ENCODE results near the gene BTBD2.

Gene BTBD2

GRCh38 chr19:2050991-2051772 lies 35.7 kb upstream of the BTBD2 start, which contains the start of gene MKNK2:
TSS of gene MKNK2 (minus strand) at chr19:2051244. CDS start at chr19:2050851, 393 bp downstream.
- DNase-seq (ENCODE audit: low spot score), result no peak

DNA sequence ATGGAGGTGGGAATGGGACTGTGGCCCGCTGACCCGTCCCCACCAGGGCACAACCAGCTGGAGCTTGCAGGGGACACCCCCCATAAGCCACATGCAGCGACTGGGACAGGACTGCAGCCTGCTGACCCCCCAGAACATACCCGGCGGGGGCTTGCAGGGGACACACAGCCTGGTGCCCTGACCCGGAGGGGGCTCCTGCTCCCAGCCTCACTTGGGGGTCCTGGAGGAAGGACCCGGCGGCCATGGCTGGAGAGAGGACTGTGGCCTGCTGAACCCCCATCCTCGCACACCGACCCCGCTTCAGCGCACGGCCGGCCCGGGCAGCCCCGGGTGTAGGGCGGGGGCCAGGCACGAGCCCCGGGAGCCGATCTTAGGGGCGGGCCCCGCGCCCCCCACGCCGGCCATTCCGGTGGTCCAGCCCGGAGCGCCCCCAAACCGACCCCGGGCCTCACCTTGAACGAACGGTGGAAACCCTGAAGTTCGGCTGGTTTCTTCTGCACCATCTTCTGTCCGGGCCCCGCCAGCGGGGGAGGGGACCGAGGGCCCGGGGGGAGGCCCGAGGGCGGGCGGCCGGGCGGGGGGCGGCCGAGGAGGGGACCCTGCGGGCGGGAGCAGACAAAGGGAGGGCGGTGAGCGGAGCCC lies 35.0 kb upstream of the BTBD2 start:
- no peak for DNase-seq (ENCODE audit: low spot score)

GRCh38 chr19:2049741-2050348 lies 34.3 kb upstream of the BTBD2 start:
- DNase-seq (ENCODE audit: low spot score), result peak; percentile 50

DNA sequence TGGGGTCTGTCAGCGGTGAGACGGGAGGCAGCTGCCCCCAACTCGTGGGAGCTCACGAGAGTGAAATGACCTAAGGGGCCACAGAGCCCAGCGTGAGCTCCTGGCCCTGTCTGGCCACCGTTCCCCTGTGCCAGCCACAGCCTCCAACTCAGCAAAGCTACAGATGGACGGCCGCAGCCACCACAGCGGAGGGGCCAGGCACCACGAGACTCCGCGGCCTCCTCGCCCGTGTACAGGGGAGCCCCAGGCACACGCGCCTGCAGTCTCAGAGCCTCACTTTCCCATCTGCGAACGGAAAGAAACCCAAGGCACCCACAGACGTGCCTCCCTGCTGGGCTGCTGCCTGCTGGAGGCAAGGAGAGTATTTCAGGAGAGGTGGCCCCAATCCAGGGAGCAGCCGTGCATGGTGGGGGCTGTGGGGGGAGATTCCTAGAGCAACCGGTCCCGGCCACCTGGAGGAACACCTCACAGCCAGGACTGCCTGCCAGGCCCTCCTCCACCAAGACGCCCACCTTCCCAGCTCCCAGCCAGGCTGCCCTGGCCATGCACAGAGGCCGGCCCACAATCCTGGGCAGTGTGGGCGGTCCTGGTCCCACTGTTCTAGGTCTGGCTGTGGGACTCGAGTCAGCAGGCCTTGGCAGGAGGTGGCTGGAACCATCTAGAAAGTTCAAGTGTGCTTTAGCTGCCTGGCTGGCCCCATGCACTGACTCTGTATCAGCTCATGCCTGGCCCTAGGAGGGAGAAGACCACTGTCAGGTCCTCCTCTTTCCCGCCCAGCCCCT lies 33.6 kb upstream of the BTBD2 start:
- no peak for DNase-seq (ENCODE audit: low spot score)

GRCh38 chr19:2048104-2048958 lies 32.8 kb upstream of the BTBD2 start:
- DNase-seq (ENCODE audit: low spot score), result no peak

GRCh38 chr19:2047449-2048103 lies 32.1 kb upstream of the BTBD2 start:
- DNase-seq (ENCODE audit: low spot score), result peak; percentile 75

- no peak for DNase-seq (ENCODE audit: low spot score)
These were observed 31.5 kb upstream of the BTBD2 start for GRCh38 chr19:2047076-2047448.

GRCh38 chr19:2046046-2046907 lies 30.8 kb upstream of the BTBD2 start:
- no peak for DNase-seq (ENCODE audit: low spot score)

DNA sequence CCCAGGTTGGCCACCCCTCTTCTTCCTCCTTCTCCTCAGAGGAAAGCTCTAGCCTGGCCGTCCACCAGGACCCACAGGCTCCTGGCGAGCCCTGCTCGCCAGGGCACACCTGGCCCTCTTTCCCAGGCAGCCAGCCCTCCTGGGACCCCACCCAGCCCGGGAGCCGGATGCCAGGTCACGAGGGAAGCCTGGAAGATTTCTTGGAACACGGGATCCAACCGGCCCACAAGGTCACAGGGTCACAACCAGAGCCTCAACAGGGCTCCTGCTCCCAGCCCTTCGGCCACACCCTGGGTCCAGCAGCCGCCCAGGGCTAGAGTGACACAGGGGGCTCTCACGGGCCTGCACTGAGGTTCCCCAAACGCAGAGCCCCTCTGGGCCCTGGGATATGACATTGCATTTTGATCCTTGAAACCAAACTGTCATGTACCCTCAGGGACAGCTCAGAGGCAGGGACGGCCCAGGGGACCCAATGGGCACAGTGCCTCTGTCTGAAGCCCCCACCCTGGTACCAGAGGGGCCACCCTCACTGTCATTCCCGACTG lies 30.1 kb upstream of the BTBD2 start:
- DNase-seq (ENCODE audit: low spot score), result no peak

- no peak for DNase-seq (ENCODE audit: low spot score)
These were observed 29.4 kb upstream of the BTBD2 start for GRCh38 chr19:2044709-2045500.

DNA sequence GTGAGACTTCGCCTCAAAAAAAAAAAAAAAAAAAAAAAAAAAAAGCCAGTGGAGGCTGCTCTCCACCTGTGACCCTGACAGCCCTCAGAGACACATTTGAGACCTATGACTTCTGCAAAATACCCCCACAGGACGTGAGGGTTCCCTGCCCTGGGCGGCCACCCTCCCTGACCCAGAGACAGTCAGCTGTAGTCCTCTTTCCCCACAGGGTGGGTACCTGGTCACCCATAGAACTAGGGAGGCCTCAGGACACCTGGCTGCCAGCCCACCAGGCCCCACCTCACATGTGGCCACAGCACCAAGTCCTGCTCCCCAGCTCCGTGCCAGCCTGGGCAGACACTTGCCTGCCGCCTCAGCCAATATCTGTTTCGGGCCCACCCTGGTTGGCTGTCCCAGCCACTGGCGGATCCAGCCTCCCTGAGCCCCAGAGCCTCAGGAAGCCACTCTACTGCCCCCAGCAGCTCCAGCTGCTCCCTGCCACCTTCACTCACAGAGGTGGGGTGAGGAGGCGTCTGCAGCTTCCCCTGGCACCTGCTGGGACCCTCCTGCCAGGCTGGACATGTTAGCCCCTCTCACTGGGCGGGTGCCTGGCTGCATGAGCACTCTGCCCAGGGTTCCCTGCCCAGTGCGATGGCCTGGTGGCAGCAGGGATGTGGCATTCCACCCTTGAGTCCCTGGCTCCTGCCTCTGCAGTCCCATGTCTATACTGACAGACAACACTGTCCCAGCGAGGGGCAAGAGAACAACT lies 28.6 kb upstream of the BTBD2 start:
- DNase-seq (ENCODE audit: low spot score), result no peak

GRCh38 chr19:2043251-2043641 lies 27.7 kb upstream of the BTBD2 start:
- no peak for DNase-seq (ENCODE audit: low spot score)

DNA sequence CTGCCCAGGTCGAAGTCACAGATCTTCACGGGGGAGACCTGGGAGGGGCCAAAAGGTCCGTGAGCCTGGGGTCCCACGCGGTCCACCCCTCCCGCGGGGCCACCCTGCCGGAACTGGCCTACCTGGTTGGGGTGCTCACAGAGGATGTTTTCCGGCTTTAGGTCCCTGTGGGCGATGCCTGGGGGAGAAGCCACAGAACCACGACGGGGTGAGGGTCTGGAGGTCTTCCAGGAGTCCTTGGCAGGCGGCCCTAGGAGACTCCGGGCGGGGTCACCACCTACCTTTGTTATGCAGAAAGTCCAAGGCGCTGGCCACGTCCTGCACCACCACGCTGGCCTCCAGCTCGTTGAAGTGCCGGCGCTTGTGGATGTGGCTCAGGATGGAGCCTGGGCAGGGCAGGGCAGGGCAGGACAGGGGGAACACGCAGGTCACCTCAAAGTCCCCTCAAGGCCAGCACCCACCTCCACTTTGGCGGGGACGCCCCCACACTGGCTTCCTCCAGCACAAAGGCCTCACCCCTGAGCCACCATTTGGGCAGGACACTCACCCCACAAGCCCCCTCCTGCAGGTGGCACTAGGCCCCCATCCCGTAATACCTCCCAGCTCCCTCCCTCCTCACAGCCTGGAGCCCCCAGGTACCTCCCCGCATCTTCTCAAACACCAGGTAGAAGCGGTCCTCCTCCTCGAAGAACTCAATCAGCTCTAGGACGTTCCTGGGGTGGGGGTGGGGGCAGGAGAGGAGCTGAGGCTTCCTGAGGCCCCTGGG lies 27.2 kb upstream of the BTBD2 start:
- DNase-seq (ENCODE audit: low spot score), result no peak

DNA sequence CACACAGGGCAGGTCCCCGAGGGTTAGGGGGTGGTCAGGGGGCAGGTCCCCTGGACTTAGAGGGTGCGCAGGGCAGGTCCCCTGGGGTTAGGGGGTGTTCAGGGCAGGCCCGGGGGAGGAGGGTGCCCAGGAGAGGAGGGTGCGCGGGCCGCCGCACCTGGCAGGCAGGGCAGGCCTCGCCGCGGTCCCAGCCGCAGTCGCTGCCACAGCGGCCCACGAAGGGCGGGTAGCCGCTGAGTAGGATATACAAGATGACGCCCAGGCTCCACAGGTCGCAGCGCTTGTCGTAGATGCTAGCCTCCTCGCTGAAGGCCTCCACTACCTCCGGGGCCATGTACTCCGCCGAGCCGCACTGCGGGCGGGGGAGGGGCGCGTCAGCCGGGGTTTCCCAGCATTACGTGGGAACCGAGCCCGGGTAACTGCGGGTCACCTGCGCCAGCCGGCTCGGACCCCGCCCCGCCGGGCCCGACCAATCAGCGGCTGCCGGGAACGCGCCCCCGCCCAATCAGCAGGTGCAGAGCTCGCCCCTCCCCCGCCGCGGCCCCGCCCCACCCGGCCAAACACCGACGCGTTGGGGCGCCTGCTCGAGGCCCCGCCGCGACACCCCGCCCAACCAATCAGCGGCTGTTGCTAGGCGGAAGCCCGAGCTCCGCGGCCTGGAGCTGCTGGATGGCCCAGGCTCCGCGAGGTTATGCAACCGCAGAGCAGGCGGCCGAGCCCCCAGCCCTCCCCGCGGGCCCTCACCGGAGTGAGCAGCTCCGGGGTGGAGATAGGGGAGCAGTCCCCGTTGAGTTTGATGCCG lies 26.4 kb upstream of the BTBD2 start:
- peak; percentile 86 for DNase-seq (ENCODE audit: low spot score)

DNA sequence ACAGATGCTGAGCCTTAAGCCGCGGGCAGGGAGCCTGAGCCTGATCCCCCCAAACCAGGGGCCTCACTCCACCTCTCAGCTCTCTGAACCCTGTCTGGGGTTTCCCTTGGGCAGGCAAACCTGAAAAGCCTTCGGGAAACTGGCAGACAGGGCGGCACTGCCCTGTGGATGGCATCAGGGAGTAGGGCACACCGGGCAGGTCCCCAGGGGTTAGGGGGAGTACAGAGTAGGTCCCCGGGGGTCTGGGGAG lies 25.8 kb upstream of the BTBD2 start:
- DNase-seq (ENCODE audit: low spot score), result no peak

DNA sequence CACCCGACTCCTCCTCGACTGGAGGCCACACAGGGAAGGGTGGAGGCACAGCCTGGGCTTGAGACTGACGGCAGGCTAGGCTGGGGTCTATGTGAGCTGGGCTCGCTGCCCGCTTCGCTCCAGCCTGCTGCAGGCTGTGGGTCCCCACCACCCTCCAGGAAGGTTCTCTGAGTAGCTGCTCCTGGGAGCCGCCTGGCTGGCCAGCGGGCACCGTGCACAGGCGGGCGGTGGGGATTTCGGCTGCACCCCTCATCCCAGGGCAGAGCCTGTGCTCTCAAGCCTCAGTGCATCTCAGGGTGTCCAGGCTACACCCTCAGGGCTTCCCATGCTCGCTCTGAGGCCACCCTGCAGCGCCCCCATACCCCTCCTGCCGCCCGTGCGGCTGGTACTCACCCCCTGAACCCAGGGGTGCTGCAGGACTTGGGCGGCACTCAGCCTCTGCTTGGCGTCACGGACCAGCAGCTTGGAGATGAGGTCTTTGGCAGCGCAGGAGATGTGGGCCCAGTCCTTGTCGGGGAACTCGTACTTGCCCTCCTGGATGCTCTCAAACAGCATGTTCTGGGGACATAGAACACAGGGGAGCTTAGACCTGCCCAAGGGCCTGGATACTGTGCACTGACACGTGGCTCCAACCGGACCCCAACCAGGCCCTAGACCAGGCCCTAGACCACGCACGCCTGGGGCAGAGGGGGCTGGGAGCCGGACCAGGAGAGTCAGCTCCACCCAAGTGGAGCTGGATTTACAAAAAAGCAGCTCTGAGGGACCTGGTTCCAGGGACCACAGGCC lies 25.3 kb upstream of the BTBD2 start:
- DNase-seq (ENCODE audit: low spot score), result no peak

All from SW480 (cell line).